H1 (cell line): Measurements from ENCODE around the gene LRRC23. TPM values are rescaled to one million over a fixed set of nuclear protein-coding genes. Genes with fewer than 3 reads are reported as not detected.
A peak's percentile ranks its signal among the peaks of the same experiment; 100 is the strongest.

Experiments used
- BCL11A ChIP-seq, 2 experiments: IDR thresholded peaks; one replicate each; pipeline ENCODE4 v1.6.1; 2011; ENCODE audit warnings: low read depth in 2 of 2, low read length in 2 of 2, mild to moderate bottlenecking in 2 of 2
- BRCA1 ChIP-seq: IDR thresholded peaks from 2 replicates; pipeline ENCODE4 v1.6.1; 2012; ENCODE audit warnings: low read depth, low read length, improper control_type of control experiment
- E2F6 ChIP-seq: IDR thresholded peaks from 2 replicates; pipeline ENCODE4 v1.6.1; 2012; ENCODE audit warnings: inconsistent platforms
- EGR1 ChIP-seq: IDR thresholded peaks from 2 replicates; pipeline ENCODE4 v1.6.1; 2011; ENCODE audit warnings: low read depth, low read length, borderline replicate concordance
- EP300 ChIP-seq, 2 experiments: IDR thresholded peaks; 1 replicate in 1 of 2; 2 replicates in 1 of 2; pipeline ENCODE4 v1.6.1; 2011 to 2012; ENCODE audit warnings: low read depth in 2 of 2, low read length in 2 of 2, mild to moderate bottlenecking in 2 of 2, borderline replicate concordance in 1 of 2, inconsistent platforms in 1 of 2, moderate library complexity in 1 of 2
- HDAC2 ChIP-seq, 2 experiments: fragments of 300-600 bp in 1 of 2; sonication (generic) in 1 of 2; IDR thresholded peaks; 2 replicates each; pipeline ENCODE4 v1.6.1; 2011 to 2012; ENCODE audit warnings: low read depth in 2 of 2, low read length in 2 of 2, mild to moderate bottlenecking in 2 of 2, moderate library complexity in 2 of 2, borderline replicate concordance in 1 of 2, inconsistent platforms in 1 of 2
- KDM4A ChIP-seq: IDR thresholded peaks from one replicate; pipeline ENCODE4 v1.7.1; 2012; ENCODE audit warnings: low read depth, mild to moderate bottlenecking, moderate library complexity, low read length, inconsistent platforms; ENCODE audit not compliant: severe bottlenecking
- PHF8 ChIP-seq: fragments of 200-600 bp; sonication (generic); conservative IDR thresholded peaks from 2 replicates; pipeline ENCODE4 v1.7.1; 2012; ENCODE audit warnings: low read depth, mild to moderate bottlenecking, inconsistent platforms, low read length, moderate library complexity
- SP1 ChIP-seq: IDR thresholded peaks from 2 replicates; pipeline ENCODE4 v1.6.1; 2011; ENCODE audit warnings: low read depth, low read length
- TBP ChIP-seq: IDR thresholded peaks from 2 replicates; pipeline ENCODE4 v1.6.1; 2011; ENCODE audit warnings: low read depth, low read length, improper control_type of control experiment
- USF2 ChIP-seq: IDR thresholded peaks from 2 replicates; pipeline ENCODE4 v1.6.1; 2011; ENCODE audit warnings: low read length, improper control_type of control experiment
- polyA plus RNA-seq, 7 experiments: library from polyadenylated mRNA; depleted of rRNA in 3 of 7; stranded (reverse) in 5 of 7; unstranded in 2 of 7; fragments of >200 nt in 5 of 7; fragments of 200-250 nt in 2 of 7; gene quantifications; 1 replicate in 5 of 7; 2 replicates in 1 of 7; 4 replicates in 1 of 7; pipeline versions ENCODE4 v1.2.1 to v1.2.3, GENCODE V29; 2011 to 2013; ENCODE audit warnings: missing spikeins in 2 of 7, mixed read lengths in 2 of 7
- total RNA-seq: library from RNA; stranded (reverse); fragmentation: NEBNext Ultra II Directional; extraction: Animal tissue kit (Norgen Biotek cat#: 25700); gene quantifications from 2 replicates; pipeline ENCODE4 v1.2.1, GENCODE V29; 2021

The LRRC23 gene
- total and polyA plus RNA-seq, 2 of the 8 experiments (the other 6 are each of a cell fraction or from before 2014, with no cell fraction given) = 2.5 to 3.6 TPM

GRCh38 chr12:6873094-6874014, 31.3 kb upstream of the LRRC23 start, which contains the start of gene SPSB2 (continued):
- peak; percentile 29; the same call in 1 of the 2 replicates for TF ChIP-seq TBP
- TF ChIP-seq KDM4A = peak; percentile 58
- peak; percentile 76; the same call in 1 of the 2 replicates for TF ChIP-seq EGR1
- peak; percentile 20 for TF ChIP-seq PHF8
- peak in 1 of 2 experiments; percentile 52; a peak in 1 of 3 replicates for TF ChIP-seq EP300 (IDR thresholded peaks at IDR 0.05; ENCODE audit: borderline replicate concordance in 1 of 2, low read depth in 2 of 2, low read length in 2 of 2)
- peak; percentile 86 for TF ChIP-seq SP1
- TF ChIP-seq HDAC2 (IDR thresholded peaks at IDR 0.05; ENCODE audit: borderline replicate concordance in 1 of 2, low read depth in 2 of 2, low read length in 2 of 2) = peak in 1 of 2 experiments; percentile 16; a peak in 1 of 4 replicates
- TF ChIP-seq BRCA1 = no peak
- TF ChIP-seq E2F6 = no peak
- peak in 1 of 2 experiments; percentile 36 for TF ChIP-seq BCL11A (IDR thresholded peaks at IDR 0.05; ENCODE audit: low read depth in 2 of 2, low read length in 2 of 2)
- TF ChIP-seq USF2 = no peak
